Duodenal mucosa (tissue), 2 donors: ENCODE results near the gene NBPF26.
"Not testable (repeated sequence)": the region's sequence is repeated elsewhere in the genome, so short reads cannot be mapped to it uniquely, and the experiment has no call there.

Experiments used
- H3K27ac ChIP-seq: one replicate; pipeline ENCODE4 v1.7.0; 2013; ENCODE audit warnings: low read depth, low read length
- H3K27me3 ChIP-seq, 2 donors: one replicate each; pipeline ENCODE4 v1.7.0; 2013; ENCODE audit warnings: low read length in 2 of 2, control low read depth in 1 of 2; ENCODE audit not compliant: insufficient read depth in 2 of 2, control insufficient read depth in 1 of 2
- H3K36me3 ChIP-seq, 2 donors: one replicate each; pipeline ENCODE4 v1.7.0; 2013; ENCODE audit warnings: low read length in 2 of 2, control low read depth in 1 of 2; ENCODE audit not compliant: insufficient read depth in 2 of 2, control insufficient read depth in 1 of 2
- H3K4me1 ChIP-seq, 2 donors: one replicate each; pipeline ENCODE4 v1.7.0; 2013; ENCODE audit warnings: low read length in 2 of 2, control low read depth in 1 of 2; ENCODE audit not compliant: insufficient read depth in 2 of 2, control insufficient read depth in 1 of 2
- H3K4me3 ChIP-seq, 2 donors: one replicate each; pipeline ENCODE4 v1.7.0; 2013; ENCODE audit warnings: low read length in 2 of 2, low read depth in 1 of 2
- H3K9ac ChIP-seq, 2 donors: one replicate each; pipeline ENCODE4 v1.7.0; 2013; ENCODE audit warnings: low read length in 2 of 2, low read depth in 1 of 2
- H3K9me3 ChIP-seq, 2 donors: one replicate each; pipeline ENCODE4 v1.7.0; 2013; ENCODE audit warnings: low read length in 2 of 2, control low read depth in 1 of 2; ENCODE audit not compliant: control insufficient read depth in 1 of 2

Gene NBPF26

GRCh38 chr1:120858144-120858543, 134.4 kb downstream of the NBPF26 start:
- not testable (repeated sequence) for H3K4me3 ChIP-seq, H3K9ac ChIP-seq, H3K9me3 ChIP-seq, H3K27me3 ChIP-seq, H3K4me1 ChIP-seq, H3K27ac ChIP-seq, H3K36me3 ChIP-seq

- H3K27me3 ChIP-seq, H3K27ac ChIP-seq, H3K4me1 ChIP-seq, H3K4me3 ChIP-seq, H3K9me3 ChIP-seq, H3K36me3 ChIP-seq, H3K9ac ChIP-seq: not testable (repeated sequence)
These were observed 136.0 kb downstream of the NBPF26 start for GRCh38 chr1:120859615-120860234.

GRCh38 chr1:120878206-120878605, 154.5 kb downstream of the NBPF26 start:
- not testable (repeated sequence) for H3K36me3 ChIP-seq, H3K9ac ChIP-seq, H3K27ac ChIP-seq, H3K9me3 ChIP-seq, H3K4me1 ChIP-seq, H3K4me3 ChIP-seq, H3K27me3 ChIP-seq

GRCh38 chr1:120880056-120880455, 156.3 kb downstream of the NBPF26 start:
- not testable (repeated sequence) for H3K9me3 ChIP-seq, H3K9ac ChIP-seq, H3K27ac ChIP-seq, H3K27me3 ChIP-seq, H3K36me3 ChIP-seq, H3K4me1 ChIP-seq, H3K4me3 ChIP-seq

- not testable (repeated sequence) for H3K4me3 ChIP-seq, H3K9ac ChIP-seq, H3K4me1 ChIP-seq, H3K36me3 ChIP-seq, H3K27ac ChIP-seq, H3K27me3 ChIP-seq, H3K9me3 ChIP-seq
These were observed 158.2 kb downstream of the NBPF26 start for GRCh38 chr1:120881934-120882333.
